Epithelial cell of esophagus (primary cell): ENCODE data around the gene RSF1.

ENCODE experiments used
- DNase-seq: peaks from one replicate; pipeline ENCODE4 v3.0.0; 2010; ENCODE audit warnings: low read depth
- H3K4me3 ChIP-seq: 2 replicates; pipeline ENCODE4 v1.5.1; 2011; ENCODE audit warnings: mild to moderate bottlenecking, low read length, control low read depth
- TF ChIP-seq, protein P1 (sequence below): IDR thresholded peaks from 2 replicates; pipeline ENCODE4 v1.5.1; 2011; ENCODE audit warnings: low read depth, mild to moderate bottlenecking, low read length, control low read depth, inconsistent platforms; ENCODE audit not compliant: insufficient read depth; ENCODE audit errors: missing control alignments

Gene RSF1

DNA sequence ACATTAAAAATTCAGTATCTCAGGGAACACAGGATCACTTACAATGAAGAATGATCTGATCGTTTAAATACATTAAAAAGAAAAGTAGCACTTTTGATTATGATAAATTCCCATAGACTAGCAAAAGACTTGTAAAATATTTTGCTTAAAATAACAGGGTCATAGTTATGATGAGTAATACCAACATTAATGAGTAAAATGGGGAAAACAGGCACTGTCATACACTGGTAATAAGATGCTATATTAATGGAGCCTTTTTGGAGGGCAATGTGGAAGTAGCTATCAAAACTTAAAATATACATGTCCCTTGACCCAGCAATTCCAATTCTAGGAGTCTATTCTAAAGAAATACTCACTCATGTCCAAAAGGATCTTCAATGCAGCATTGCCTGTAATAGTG, 121.1 kb downstream of the RSF1 start:
- no peak overlapping the region for H3K4me3 ChIP-seq
- TF ChIP-seq, protein P1, sequence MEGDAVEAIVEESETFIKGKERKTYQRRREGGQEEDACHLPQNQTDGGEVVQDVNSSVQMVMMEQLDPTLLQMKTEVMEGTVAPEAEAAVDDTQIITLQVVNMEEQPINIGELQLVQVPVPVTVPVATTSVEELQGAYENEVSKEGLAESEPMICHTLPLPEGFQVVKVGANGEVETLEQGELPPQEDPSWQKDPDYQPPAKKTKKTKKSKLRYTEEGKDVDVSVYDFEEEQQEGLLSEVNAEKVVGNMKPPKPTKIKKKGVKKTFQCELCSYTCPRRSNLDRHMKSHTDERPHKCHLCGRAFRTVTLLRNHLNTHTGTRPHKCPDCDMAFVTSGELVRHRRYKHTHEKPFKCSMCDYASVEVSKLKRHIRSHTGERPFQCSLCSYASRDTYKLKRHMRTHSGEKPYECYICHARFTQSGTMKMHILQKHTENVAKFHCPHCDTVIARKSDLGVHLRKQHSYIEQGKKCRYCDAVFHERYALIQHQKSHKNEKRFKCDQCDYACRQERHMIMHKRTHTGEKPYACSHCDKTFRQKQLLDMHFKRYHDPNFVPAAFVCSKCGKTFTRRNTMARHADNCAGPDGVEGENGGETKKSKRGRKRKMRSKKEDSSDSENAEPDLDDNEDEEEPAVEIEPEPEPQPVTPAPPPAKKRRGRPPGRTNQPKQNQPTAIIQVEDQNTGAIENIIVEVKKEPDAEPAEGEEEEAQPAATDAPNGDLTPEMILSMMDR = no peak
- DNase-seq = no peak

DNA sequence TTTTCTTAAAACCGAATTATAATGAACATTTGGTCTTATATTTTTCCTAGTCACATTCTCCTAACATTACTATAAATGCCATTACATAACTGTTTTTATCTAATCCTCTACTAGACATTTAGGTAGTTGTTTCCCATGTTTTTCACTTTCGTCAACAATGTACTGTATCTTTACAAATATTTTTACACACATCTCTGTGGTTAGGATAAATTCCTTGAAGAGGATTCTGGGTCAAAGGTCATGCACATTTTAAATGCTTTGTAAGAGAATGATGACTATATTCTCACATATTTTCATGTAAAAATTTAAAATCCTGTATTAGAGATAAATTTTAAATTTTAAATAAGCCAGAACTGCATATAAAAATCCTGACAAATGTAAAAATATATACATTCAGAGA, 121.6 kb downstream of the RSF1 start:
- H3K4me3 ChIP-seq = no peak overlapping the region
- TF ChIP-seq, protein P1 = no peak
- DNase-seq = no peak

GRCh38 chr11:77697865-77698264, 122.7 kb downstream of the RSF1 start:
- TF ChIP-seq, protein P1 = no peak
- no peak overlapping the region for H3K4me3 ChIP-seq
- no peak for DNase-seq

DNA sequence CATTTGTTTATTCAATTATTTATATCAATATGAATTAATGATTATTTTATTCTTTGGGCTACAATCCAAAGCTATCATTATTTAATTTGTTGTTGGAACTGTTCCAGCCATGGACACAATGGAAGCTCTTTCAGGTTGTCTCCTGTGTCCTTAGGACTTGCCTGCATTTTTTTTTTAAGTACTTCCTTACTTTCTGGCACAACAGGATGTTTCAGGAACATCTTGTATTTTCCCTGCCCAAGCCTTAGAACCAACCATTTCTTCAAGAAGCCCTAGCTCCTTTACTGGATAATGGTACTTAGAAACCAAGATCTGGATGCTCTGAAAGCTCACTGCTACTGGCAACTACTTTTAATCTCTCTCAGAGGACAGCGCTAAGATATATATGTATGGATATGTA, 125.1 kb downstream of the RSF1 start:
- no peak overlapping the region for H3K4me3 ChIP-seq
- no peak for DNase-seq
- TF ChIP-seq, protein P1 = no peak

GRCh38 chr11:77690649-77691048, 129.9 kb downstream of the RSF1 start:
- no peak for DNase-seq
- no peak overlapping the region for H3K4me3 ChIP-seq
- TF ChIP-seq, protein P1 = no peak

- H3K4me3 ChIP-seq = no peak overlapping the region
- DNase-seq = no peak
- TF ChIP-seq, protein P1 = no peak
Observed at GRCh38 chr11:77687088-77687487, 133.4 kb downstream of the RSF1 start.

DNA sequence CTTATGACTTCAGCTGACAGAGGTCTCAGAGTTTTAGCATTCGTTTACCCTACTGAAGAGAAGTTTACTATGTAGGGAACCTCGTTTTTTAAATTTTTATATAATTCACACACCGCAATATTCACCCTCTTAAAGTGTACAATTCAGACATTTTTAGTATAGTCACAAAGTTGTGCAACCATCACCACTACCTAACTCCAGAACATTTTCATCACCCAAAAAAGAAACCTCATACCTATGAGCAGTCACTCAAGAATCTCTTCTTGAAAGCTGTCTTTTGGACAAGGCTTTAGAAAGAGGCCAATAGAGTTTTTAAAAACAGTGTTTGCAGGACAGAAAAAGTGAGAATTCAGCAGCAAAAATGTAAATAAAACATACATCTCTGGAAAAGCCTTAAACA, 143.4 kb downstream of the RSF1 start:
- TF ChIP-seq, protein P1 = no peak
- no peak overlapping the region for H3K4me3 ChIP-seq
- DNase-seq = no peak
